Measurements from ENCODE around the gene DTNBP1.

Gene DTNBP1

DNA sequence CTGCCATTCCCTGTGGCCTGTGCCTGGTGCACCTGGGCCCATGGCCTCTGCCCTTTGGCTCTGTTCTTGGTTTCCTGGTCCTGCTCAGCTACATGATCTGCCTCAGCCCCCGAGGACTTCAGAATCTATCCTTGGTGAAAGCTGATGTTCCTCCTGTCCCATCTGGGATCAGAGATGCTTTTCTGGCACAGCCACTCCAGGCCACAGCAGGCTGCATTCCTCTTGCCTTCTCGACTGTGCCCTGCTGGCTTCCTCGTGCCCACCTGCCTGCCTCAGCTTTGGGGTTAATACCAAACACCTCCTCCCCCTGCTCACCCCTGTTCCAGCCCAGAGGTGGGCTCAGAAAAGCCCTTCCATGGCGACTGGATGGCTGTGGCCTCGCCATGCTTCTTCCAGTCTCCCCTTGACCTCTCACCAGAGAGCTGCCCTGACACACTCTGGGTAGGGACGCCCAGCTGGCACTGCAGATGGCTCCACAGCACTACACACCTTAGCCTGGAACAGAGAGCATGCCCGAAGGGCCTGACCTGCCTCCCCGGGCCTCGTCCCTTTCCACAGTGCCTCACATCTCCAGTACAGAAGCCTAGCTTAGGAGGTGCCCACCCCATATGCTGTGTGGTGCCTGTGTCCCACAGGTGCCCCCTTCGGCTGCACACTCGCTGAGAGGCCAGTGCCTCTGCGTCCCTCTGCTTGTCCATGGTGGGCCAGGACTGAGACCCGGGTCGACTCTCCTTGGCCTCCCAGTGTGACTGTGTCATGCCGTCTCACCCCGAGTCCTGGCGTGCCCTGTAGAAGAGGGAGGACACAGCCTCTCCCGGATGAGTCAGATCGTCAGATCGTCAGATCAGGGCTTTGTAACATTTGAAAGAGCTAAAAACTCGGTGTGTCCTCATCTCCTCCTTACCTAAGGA, 148.8 kb downstream of the DTNBP1 start:
- H3K36me3 Mint-ChIP-seq (ENCODE audit: low read depth): peaks cover 77% of the 10 kb centered on the region
- H3K27me3 Mint-ChIP-seq (ENCODE audit: low read depth, poor library complexity): no peaks in the 10 kb centered on the region
- no peak for DNase-seq
- peak overlapping the region; percentile 93 for H3K27ac Mint-ChIP-seq
- H3K4me3 Mint-ChIP-seq: no peak overlapping the region
- peaks cover 40% of the 10 kb centered on the region for H3K4me1 Mint-ChIP-seq
- no peaks in the 10 kb centered on the region for H3K9me3 Mint-ChIP-seq
- TF ChIP-seq, protein P1, sequence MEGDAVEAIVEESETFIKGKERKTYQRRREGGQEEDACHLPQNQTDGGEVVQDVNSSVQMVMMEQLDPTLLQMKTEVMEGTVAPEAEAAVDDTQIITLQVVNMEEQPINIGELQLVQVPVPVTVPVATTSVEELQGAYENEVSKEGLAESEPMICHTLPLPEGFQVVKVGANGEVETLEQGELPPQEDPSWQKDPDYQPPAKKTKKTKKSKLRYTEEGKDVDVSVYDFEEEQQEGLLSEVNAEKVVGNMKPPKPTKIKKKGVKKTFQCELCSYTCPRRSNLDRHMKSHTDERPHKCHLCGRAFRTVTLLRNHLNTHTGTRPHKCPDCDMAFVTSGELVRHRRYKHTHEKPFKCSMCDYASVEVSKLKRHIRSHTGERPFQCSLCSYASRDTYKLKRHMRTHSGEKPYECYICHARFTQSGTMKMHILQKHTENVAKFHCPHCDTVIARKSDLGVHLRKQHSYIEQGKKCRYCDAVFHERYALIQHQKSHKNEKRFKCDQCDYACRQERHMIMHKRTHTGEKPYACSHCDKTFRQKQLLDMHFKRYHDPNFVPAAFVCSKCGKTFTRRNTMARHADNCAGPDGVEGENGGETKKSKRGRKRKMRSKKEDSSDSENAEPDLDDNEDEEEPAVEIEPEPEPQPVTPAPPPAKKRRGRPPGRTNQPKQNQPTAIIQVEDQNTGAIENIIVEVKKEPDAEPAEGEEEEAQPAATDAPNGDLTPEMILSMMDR (IDR thresholded peaks at IDR 0.05): no peak

DNA sequence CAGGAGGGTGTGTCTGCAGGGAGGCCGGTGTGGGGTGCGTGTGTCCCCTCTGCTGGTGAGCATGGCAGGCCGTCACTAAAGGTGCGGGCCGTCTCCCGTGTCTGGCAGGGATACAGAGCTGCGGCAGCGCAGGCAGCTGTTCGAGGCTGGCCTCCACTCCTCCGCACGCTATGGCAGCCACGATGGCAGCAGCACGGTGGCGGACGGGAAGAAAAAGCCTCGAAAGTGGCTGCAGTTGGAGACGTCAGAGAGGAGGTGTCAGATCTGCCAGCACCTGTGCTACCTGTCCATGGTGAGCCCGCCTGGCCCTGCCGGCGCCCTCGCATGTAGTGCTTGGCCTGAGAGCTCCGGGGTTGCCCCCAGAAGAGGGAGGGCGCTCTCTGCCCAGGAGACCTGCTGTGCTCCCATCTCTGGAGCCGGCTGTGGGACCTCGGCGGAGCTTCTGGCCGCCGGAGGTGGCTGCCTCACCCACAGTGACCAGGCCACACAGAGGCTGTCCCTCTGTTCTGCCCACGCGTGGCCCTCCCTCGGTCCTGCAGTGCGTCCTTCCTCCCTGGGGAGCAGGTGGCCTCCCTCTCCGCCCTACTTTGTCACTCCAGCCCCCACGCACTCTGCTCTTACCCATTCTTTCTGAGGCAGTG, 149.6 kb downstream of the DTNBP1 start:
- H3K27ac Mint-ChIP-seq: peak overlapping the region; percentile 93
- TF ChIP-seq, protein P1 (IDR thresholded peaks at IDR 0.05): no peak
- no peaks in the 10 kb centered on the region for H3K27me3 Mint-ChIP-seq (ENCODE audit: low read depth, poor library complexity)
- H3K4me3 Mint-ChIP-seq: no peak overlapping the region
- H3K4me1 Mint-ChIP-seq: peaks cover 48% of the 10 kb centered on the region
- no peak for DNase-seq
- no peaks in the 10 kb centered on the region for H3K9me3 Mint-ChIP-seq
- peaks cover 77% of the 10 kb centered on the region for H3K36me3 Mint-ChIP-seq (ENCODE audit: low read depth)

DNA sequence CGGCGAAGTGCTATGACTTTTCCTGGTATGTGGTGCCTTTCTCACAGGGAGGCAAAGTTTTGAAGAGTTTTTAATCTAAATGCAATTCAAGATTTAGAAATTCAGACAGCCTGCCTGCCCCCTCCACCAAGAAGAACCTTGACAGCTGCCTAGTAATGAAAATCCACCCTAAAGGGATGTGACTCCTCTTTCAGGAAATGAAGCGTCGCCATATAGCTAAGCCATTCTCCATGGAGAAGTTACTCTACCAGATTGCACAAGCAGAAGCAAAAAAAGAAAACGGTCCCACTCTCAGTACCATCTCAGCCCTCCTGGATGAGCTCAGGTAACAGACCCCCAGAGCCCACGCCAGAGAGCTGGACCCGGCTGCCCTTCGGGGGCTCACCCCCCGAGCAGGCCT, 150.1 kb downstream of the DTNBP1 start:
- Mint-ChIP-seq H3K36me3 (ENCODE audit: low read depth) (peaks cover 74% of the 10 kb centered on the region), H3K4me3 (no peak overlapping the region), H3K27ac (peak overlapping the region; percentile 80), H3K27me3 (ENCODE audit: low read depth, poor library complexity) (no peaks in the 10 kb centered on the region), H3K4me1 (peaks cover 52% of the 10 kb centered on the region), H3K9me3 (no peaks in the 10 kb centered on the region)
- DNase-seq: no peak
- TF ChIP-seq, protein P1 (IDR thresholded peaks at IDR 0.05): no peak

DNA sequence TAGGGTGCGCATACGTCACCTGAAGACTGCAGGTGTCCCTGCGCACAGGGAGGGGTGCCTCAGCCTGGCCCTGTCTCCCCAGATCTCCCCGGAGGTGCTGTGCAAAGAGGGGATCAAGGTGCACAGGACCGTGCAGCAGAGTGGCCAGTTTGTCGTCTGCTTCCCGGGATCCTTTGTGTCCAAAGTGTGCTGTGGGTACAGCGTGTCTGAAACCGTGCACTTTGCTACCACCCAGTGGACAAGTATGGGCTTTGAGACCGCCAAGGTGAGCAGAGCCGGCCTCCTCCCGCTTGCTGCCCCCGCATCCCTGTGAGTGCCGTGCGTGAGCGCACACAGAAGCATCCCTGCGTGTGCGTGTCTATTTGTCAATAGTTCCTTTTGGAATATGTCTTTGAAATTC, 150.7 kb downstream of the DTNBP1 start:
- Mint-ChIP-seq H3K4me3 (no peak overlapping the region), H3K36me3 (ENCODE audit: low read depth) (peaks cover 74% of the 10 kb centered on the region), H3K4me1 (peaks cover 57% of the 10 kb centered on the region), H3K27me3 (ENCODE audit: low read depth, poor library complexity) (no peaks in the 10 kb centered on the region), H3K27ac (peak overlapping the region; percentile 80), H3K9me3 (no peaks in the 10 kb centered on the region)
- TF ChIP-seq, protein P1 (IDR thresholded peaks at IDR 0.05): peak; percentile 18
- peak; percentile 31 for DNase-seq

DNA sequence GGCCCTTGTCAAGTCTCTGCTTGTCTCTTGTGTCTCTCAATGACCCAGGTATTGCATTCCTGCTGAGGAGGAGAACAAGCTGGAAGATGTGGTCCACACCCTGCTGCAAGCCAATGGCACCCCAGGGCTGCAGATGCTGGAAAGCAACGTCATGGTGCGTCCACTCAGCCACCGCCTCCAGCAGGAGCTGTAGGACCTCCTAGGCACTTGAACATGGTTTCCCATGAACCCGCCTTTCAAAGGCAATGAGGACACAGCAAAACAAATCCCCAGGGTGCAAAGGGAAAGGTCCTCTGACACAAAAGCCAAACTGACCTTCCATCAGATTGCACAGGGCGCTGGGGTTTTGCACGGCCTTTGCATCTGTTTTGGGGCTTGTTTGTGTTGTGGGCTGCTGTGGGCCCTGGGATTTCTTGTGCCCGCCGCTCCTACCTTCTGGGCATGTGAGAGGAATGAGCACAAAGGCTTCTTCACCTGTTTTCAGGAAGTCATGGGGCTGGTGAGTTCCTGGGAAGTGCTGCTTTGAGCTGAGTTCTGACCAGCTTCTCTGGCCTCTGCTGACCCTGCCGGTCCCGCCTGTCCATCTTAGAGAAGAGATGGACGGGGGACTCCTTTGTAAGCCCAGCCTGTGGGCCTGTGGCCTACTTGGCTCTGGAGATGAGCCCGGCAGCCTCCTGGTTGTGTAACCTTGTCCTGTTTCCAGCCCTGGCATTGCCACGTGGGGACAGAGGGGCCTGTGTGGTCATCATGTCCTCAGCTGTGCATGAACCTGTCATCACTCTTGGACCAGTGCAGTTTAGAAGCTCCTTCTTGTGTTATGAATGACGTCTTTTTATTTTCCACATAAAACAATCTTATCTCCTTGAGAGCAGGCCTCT, 151.3 kb downstream of the DTNBP1 start:
- peaks cover 61% of the 10 kb centered on the region for H3K4me1 Mint-ChIP-seq
- H3K27ac Mint-ChIP-seq: peak overlapping the region; percentile 80
- TF ChIP-seq, protein P1 (IDR thresholded peaks at IDR 0.05): no peak
- no peak overlapping the region for H3K4me3 Mint-ChIP-seq
- peaks cover 75% of the 10 kb centered on the region for H3K36me3 Mint-ChIP-seq (ENCODE audit: low read depth)
- no peaks in the 10 kb centered on the region for H3K9me3 Mint-ChIP-seq
- no peaks in the 10 kb centered on the region for H3K27me3 Mint-ChIP-seq (ENCODE audit: low read depth, poor library complexity)
- DNase-seq: no peak

Data from nephron progenitor cell (in vitro differentiated cells).